Mesodermal cell (in vitro differentiated cells): ENCODE data around the gene SOBP.

ENCODE experiments used
- H3K27ac ChIP-seq: 2 replicates; pipeline ENCODE4 v1.7.0; 2013; ENCODE audit warnings: mild to moderate bottlenecking, low read depth, low read length, moderate library complexity; ENCODE audit not compliant: severe bottlenecking
- H3K36me3 ChIP-seq: 2 replicates; pipeline ENCODE4 v1.7.1; 2013; ENCODE audit warnings: mild to moderate bottlenecking, low read length, moderate library complexity; ENCODE audit not compliant: control insufficient read depth, insufficient read depth
- H3K4me1 ChIP-seq: one replicate; pipeline ENCODE4 v1.7.1; 2013; ENCODE audit warnings: mild to moderate bottlenecking, low read length; ENCODE audit not compliant: insufficient read depth, control insufficient read depth, poor library complexity, severe bottlenecking
- H3K4me3 ChIP-seq: 2 replicates; pipeline ENCODE4 v1.7.0; 2013; ENCODE audit warnings: low read length, control low read depth, mild to moderate bottlenecking; ENCODE audit not compliant: insufficient read depth, poor library complexity, severe bottlenecking; ENCODE audit errors: extremely low read depth
- H3K9me3 ChIP-seq: 2 replicates; pipeline ENCODE4 v1.7.1; 2013; ENCODE audit warnings: mild to moderate bottlenecking, low read length, moderate library complexity; ENCODE audit not compliant: control insufficient read depth
- WGBS, 2 experiments: methylation state at CpG; one replicate each; pipeline ENCODE4 v1.1.5; 2013; ENCODE audit warnings: missing lambda C conversion rate in 2 of 2; ENCODE audit not compliant: insufficient coverage in 2 of 2; 5-methylcytosine and 5-hydroxymethylcytosine counted together

The SOBP gene

DNA sequence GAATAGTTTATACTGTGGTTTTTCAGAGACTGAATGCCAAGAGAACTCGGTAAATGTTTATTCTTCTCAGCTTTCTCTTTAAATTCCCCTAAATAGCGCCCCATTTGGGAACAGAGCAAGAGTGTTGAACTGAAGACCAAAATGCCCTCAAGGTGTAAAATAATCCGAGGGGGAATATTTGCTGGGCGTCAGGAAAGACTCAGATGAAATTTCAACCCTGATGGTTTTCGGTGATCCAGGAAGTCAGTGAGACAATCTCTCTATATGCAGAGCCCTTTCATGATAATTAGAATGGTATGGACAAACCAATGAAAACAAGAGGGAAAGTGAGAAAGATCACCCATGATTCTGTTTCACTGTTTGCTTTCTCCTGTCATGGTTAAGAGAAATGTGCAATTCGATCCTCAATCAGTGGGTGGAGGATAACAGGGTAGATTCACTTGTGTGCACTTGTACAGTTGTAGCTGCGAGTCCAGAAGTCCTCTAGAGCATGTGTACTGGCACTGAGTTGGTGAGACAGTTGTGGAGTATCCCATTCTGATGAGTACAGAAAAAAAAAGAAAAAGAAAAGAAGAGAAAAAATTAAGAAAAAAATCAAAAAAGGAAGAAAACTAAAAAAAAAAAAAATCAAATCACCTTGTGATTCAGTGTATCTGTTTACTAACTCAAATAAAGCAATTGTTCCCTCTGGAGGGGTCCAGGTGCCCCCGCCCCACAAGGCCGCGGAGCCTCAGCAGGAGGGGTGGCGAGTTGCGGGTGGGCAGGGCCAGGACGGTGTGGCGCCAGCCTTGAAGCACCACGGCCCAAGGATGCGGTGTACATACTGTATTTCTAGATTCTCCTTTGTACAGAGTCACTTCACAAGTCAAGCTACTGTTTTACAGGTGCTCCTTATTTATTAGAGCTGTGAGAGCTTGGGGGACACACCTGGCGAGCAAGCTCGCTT is 169.3 kb downstream of the SOBP start:
- peaks cover 18% of the 10 kb centered on the region for H3K4me1 ChIP-seq
- no peaks in the 10 kb centered on the region for H3K36me3 ChIP-seq
- H3K27ac ChIP-seq = peak overlapping the region; percentile 3
- no peaks in the 10 kb centered on the region for H3K9me3 ChIP-seq
- 90 to 96% methylated on average over 9 to 12 of the region's 18 CpGs for WGBS, 2 experiments
- H3K4me3 ChIP-seq = no peak overlapping the region

DNA sequence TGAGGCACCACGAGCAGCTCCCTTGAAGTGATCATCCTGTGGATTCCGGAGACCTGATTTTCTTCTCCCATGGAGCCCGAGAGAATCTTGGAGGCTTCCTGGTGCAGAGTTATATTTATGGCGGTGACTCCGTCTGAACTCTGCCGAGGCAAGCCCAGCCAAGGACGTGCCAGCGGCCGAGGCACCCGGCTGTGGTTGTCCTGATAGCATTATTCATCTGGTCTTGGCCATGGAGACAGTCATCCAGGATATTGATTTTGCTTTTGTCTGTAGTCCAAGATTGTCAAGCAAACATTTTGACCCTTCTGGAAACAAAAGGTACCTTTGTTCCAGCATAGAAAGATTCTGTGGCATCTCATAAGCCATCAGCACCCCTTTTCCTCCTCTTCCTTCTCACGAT is 170.9 kb downstream of the SOBP start:
- Histone ChIP-seq H3K36me3 (no peaks in the 10 kb centered on the region), H3K4me1 (peaks cover 18% of the 10 kb centered on the region), H3K4me3 (no peak overlapping the region), H3K27ac (no peak overlapping the region), H3K9me3 (no peaks in the 10 kb centered on the region)
- 93 to 96% methylated on average over 10 of the region's 11 CpGs for WGBS, 2 experiments

DNA sequence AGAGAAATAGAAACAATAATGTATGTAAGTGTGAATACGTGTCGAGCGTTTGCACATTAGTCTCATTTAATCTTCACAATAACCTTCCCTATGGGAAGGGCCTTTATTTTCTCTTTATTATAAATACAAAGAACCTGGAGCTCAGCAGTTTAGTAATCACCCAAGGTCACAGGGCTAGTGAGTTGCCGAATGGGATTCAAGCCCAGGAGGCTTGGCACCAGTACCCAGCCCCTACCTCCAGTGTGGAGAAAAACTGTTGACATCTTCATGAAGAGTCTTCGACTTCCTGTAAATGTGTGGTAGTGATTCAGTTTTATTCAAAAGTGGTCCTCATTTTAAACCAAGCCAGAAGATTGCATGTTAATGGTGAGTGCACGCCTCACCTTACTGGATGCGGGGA is 171.4 kb downstream of the SOBP start:
- H3K27ac ChIP-seq = no peak overlapping the region
- no peaks in the 10 kb centered on the region for H3K36me3 ChIP-seq
- 87 to 97% methylated on average over 3 of the region's 7 CpGs for WGBS, 2 experiments
- no peak overlapping the region for H3K4me3 ChIP-seq
- H3K4me1 ChIP-seq = peaks cover 22% of the 10 kb centered on the region
- no peaks in the 10 kb centered on the region for H3K9me3 ChIP-seq

DNA sequence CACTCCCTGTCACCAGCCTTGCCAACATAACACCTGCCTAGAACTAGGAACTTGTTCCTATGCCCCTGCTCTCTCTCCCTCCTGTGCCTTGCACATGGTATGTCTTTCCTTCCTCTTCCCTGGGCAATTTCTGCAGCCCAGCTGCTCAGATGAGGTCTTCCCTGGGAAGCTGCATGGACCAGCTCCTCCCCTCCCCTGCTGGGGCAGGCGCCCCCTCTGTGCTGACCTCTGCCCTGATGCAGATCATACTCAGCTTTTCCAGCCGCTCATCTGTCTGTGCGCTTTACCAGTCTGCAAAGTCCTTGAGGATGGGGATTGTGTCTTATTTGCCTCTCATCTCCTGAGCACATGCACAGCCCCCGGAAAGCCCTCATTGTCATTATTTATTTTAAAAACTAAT is 172.4 kb downstream of the SOBP start:
- WGBS, 2 experiments = 71% methylated on average over 1 of the region's 4 CpGs; no CpG with 5 or more reads in 1 of the 2 experiments
- no peak overlapping the region for H3K4me3 ChIP-seq
- no peaks in the 10 kb centered on the region for H3K9me3 ChIP-seq
- no peak overlapping the region for H3K27ac ChIP-seq
- H3K4me1 ChIP-seq = peaks cover 26% of the 10 kb centered on the region
- no peaks in the 10 kb centered on the region for H3K36me3 ChIP-seq

DNA sequence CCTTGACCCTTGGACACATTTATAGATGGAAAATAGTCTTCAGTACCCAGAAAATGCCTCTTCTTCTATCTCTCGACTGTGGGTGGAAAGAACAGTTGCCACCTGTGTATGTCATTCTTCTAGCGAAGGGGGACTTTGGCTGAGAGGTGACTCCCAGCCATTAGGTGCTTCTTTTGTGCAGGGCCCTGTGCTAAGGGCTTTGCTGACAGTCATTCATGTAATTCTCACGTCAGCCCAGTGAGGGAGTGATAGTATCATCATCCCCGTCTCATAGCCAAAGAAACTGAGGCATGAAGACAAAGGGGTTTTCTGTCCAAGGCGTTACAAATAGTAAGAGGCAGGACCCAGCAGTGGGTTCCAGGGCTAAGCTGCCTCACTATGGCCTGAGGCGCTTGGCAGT is 173.4 kb downstream of the SOBP start:
- H3K4me1 ChIP-seq = peaks cover 23% of the 10 kb centered on the region
- WGBS, 2 experiments = 78 to 92% methylated on average over 5 of the region's 6 CpGs
- H3K4me3 ChIP-seq = no peak overlapping the region

DNA sequence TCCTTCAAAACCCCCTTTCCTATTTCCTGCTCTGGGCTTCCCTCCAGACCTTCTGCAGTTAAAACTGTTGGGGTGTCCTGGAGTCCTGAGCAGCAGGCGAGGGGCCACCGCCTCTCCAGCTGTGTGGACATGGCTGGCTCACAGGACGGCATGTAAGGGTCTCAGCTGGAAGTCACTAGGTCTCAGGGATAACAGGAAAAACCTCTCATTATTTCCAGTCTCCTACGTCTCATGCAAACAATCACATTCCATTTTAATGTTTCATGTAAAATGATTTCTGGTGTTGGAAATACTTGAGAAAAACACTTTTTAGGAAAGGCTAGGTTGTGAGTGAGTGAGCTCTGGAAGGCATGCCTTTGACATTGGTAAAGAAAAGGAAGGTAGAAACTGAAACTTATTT is 175.5 kb downstream of the SOBP start:
- Histone ChIP-seq H3K4me3 (no peak overlapping the region), H3K27ac (no peak overlapping the region), H3K4me1 (peaks cover 26% of the 10 kb centered on the region), H3K9me3 (no peaks in the 10 kb centered on the region), H3K36me3 (no peaks in the 10 kb centered on the region)
- WGBS, 2 experiments = 69 to 90% methylated on average over 2 to 3 of the region's 4 CpGs

More for the DNA sequence above, 173.4 kb downstream of the SOBP start:
- Histone ChIP-seq H3K27ac (no peak overlapping the region), H3K36me3 (no peaks in the 10 kb centered on the region), H3K9me3 (no peaks in the 10 kb centered on the region)

DNA sequence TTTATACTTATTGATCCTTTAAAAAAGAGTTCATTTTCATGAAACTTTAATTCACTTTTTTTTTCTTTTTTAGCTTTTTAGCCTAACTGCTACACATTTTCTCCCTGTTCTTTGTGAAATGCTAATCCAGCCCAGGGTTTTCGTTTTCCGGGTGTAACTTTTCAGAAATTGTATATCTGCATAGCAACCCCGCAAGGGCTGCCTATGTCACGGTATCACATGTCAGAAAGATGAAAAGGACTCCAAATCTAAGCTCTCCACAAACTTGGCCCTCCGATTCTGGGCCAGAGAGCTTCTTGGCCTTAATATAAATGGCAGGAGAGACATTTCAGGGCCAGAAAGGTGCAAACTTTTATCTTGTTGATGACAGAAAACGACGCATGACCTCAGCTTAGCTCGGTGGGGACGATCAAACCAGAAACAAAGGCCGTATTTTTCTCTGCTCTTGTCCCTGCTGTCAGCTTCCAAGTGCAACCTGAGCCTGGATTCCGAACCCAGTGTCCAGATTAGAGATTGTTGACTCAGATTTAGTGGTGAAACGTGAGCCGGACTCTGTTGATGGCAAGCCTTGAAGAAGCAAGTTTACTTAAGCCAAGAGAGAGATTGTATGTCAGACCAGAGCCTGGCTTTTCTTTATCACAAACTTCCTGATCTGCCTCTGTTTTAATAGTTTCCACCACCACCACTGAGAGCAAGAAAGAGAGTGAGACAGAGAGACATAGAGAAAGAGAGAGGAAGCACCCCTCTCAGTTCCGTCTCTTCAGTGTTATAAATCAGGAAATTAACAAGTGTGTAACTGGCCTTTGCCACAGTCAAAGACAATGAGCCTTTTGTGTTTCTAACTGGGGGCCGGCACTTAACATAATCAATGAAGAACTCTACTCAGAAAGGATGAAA is 176.4 kb downstream of the SOBP start:
- Histone ChIP-seq H3K4me3 (no peak overlapping the region), H3K27ac (peak overlapping the region; percentile 78), H3K4me1 (peaks cover 35% of the 10 kb centered on the region), H3K36me3 (no peaks in the 10 kb centered on the region), H3K9me3 (no peaks in the 10 kb centered on the region)
- WGBS, 2 experiments = 69 to 73% methylated on average over 12 to 13 of the region's 15 CpGs

DNA sequence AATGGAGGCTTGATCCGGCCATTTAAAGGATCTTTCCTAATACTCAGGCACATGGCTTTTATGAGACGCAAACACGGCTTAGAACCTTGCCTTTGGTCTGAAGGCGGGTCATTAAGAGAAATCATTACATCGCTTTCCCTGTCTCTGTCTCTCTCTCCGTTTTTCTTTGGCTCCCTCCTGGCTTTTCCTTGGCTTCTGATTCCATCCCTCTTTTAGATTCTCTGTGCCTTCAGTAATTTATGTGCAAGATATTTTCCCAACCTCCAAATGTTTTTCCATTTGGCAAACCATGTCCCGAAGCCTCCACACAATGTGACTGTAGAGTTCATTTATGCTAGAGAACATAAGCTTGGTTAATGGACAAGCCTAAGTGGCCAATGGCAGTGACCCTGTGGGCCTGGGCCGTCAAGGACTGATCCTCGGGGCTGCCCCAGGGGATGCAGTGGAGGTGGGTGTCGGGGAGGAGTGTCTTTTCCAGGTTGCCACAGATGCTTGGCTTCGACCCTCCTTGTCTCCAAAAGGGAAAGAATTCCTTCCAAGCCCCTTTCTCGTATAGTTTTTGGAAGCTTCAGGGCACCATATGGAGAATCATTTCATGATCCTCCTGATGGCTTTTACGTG is 177.2 kb downstream of the SOBP start:
- H3K27ac ChIP-seq = peak overlapping the region; percentile 78
- WGBS, 2 experiments = 86 to 91% methylated on average over 9 to 13 of the region's 13 CpGs

DNA sequence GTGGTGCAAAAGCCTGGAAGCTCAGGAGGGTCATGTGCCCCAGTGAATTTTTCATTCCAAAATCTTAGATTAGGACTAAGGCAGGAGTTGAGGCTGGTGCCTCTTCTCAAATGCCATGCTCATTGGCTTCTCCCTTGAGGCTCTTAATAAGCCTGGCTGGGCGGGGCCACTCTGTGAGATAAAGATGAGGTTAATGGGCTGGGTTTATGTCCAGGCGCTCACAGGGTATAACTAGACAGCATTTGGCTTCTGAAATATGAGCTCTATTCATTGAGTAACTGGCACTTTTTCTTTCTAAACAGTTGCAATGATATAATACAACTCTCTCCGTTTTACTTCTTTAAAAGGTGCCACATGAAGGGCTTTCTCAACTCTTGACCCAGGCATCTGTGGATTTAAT is 177.9 kb downstream of the SOBP start:
- Histone ChIP-seq H3K4me1 (peaks cover 36% of the 10 kb centered on the region), H3K36me3 (no peaks in the 10 kb centered on the region), H3K4me3 (no peak overlapping the region), H3K27ac (no peak overlapping the region), H3K9me3 (no peaks in the 10 kb centered on the region)
- WGBS, 2 experiments = 82 to 100% methylated on average over 2 of the region's 3 CpGs

More for the DNA sequence above, 177.2 kb downstream of the SOBP start:
- no peaks in the 10 kb centered on the region for H3K36me3 ChIP-seq
- no peak overlapping the region for H3K4me3 ChIP-seq
- H3K9me3 ChIP-seq = no peaks in the 10 kb centered on the region
- peaks cover 36% of the 10 kb centered on the region for H3K4me1 ChIP-seq

DNA sequence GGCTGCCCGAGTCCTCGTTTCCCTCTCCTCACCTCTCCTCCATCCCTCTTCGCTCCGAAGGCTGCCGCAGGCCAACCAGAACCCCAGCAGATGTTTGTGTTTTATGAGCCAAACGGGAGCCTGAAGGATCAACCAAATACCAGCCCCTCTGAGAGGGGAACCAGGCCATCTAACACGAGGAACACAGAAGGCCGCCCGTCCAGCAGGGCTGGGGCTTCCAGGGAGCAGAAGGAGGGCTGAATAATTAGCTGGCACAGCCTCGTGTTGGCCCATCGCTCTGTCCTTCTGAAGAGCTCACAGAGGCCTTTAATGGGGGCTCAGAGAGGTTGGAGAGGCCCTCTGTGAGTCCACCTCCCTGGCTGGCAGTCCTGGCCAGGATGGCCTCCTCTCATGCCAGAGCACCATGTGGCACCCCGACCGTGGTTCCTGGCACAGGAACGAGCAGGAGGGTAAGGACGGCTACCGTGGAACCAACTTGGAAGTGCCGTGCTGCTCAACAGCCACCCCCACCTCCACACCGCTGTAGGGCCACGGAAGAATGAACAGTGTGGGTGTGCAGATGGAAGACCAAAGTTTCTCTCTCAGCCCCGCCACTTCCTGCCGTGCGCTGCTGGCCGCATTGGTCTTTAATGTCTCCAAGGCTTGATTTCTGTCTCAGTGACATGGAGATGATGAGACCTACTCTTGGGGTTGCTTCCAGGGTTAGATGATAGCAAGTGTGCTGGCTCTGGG is 179.0 kb downstream of the SOBP start:
- Histone ChIP-seq H3K36me3 (no peaks in the 10 kb centered on the region), H3K27ac (no peak overlapping the region), H3K4me1 (peaks cover 36% of the 10 kb centered on the region), H3K4me3 (no peak overlapping the region), H3K9me3 (no peaks in the 10 kb centered on the region)
- 90 to 92% methylated on average over 12 to 18 of the region's 23 CpGs for WGBS, 2 experiments
